ENCODE results near the gene VPS26A.

VPS26A gene

DNA sequence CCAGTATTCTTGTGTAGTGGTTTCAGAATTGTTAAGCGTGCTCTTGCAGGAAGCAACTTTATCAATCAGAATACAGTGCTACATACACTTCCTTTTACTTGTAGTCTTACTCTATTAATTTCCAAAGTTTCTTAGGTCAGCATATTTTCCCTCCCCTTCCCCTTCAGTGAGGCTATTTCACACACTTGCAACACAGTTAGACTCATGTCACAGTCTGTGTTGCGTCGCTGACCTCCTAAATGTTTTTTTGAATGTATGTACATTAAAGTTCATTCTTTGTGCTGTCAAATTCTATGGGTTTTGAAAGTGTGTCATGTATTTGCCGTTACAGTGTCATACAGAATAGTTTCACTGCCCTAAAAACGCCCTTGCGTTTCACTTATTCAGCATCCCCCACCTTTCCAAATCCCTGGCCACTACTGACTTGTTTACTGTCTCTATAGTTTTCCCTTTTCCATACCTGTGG is 90.7 kb downstream of the VPS26A start:
- Histone ChIP-seq H3K9ac (ENCODE audit: low read depth, low read length) (no peak overlapping the region), H3K27ac (ENCODE audit: low read length) (no peak overlapping the region), H3K9me3 (ENCODE audit: insufficient read depth, low read depth, low read length) (no peaks in the 10 kb centered on the region), H3K36me3 (ENCODE audit: insufficient read depth, low read depth, low read length) (no peaks in the 10 kb centered on the region), H3K4me3 (ENCODE audit: low read length) (no peak overlapping the region), H3K27me3 (ENCODE audit: insufficient read depth, low read length) (no peaks in the 10 kb centered on the region), H3K4me1 (ENCODE audit: insufficient read depth, low read length) (no peaks in the 10 kb centered on the region)

DNA sequence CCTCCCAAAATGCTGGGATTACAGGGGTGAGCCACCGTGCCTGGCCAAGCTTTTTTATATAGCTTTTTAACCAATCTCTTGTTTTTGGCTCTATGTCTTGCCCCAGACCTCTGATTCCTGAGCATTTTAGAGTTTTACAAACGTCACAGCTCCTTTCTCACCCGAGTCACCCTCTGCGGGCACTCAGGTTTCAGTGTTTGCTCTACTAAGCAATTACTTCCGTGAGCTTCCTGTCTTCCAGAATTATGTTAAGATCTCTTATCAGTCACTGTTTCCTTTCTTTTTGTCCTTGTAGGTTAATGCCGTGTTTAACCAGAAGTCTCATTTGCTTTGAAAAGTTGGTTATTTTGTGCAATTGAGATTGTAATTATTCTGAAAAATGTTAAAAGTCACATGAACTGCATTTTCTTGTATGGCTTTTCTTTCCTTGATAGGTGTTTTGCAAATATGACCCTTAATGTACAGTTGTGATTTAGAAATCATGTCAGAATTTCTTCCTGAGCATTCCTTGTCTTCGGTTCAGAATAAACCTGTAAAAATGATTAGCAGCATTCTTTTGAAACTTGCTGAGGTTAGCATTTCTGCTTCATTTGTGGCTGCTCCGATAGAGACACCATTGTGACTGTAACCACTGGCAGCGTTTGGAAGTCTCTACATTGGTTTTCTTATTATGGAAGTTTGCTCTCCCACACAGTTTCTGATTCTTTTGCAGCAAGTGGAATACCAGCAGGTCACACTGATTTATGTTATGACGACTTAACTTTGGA is 91.6 kb downstream of the VPS26A start:
- no peaks in the 10 kb centered on the region for H3K4me1 ChIP-seq (ENCODE audit: insufficient read depth, low read length)
- no peak overlapping the region for H3K27ac ChIP-seq (ENCODE audit: low read length)
- no peaks in the 10 kb centered on the region for H3K9me3 ChIP-seq (ENCODE audit: insufficient read depth, low read depth, low read length)
- H3K27me3 ChIP-seq (ENCODE audit: insufficient read depth, low read length) = no peaks in the 10 kb centered on the region
- H3K4me3 ChIP-seq (ENCODE audit: low read length) = no peak overlapping the region
- H3K36me3 ChIP-seq (ENCODE audit: insufficient read depth, low read depth, low read length) = no peaks in the 10 kb centered on the region
- no peak overlapping the region for H3K9ac ChIP-seq (ENCODE audit: low read depth, low read length)

GRCh38 chr10:69216577-69217118 is 92.7 kb downstream of the VPS26A start:
- Histone ChIP-seq H3K4me3 (ENCODE audit: low read length) (no peak overlapping the region), H3K27me3 (ENCODE audit: insufficient read depth, low read length) (no peaks in the 10 kb centered on the region), H3K9me3 (ENCODE audit: insufficient read depth, low read depth, low read length) (no peaks in the 10 kb centered on the region), H3K36me3 (ENCODE audit: insufficient read depth, low read depth, low read length) (no peaks in the 10 kb centered on the region), H3K4me1 (ENCODE audit: insufficient read depth, low read length) (no peaks in the 10 kb centered on the region), H3K9ac (ENCODE audit: low read depth, low read length) (no peak overlapping the region), H3K27ac (ENCODE audit: low read length) (no peak overlapping the region)

DNA sequence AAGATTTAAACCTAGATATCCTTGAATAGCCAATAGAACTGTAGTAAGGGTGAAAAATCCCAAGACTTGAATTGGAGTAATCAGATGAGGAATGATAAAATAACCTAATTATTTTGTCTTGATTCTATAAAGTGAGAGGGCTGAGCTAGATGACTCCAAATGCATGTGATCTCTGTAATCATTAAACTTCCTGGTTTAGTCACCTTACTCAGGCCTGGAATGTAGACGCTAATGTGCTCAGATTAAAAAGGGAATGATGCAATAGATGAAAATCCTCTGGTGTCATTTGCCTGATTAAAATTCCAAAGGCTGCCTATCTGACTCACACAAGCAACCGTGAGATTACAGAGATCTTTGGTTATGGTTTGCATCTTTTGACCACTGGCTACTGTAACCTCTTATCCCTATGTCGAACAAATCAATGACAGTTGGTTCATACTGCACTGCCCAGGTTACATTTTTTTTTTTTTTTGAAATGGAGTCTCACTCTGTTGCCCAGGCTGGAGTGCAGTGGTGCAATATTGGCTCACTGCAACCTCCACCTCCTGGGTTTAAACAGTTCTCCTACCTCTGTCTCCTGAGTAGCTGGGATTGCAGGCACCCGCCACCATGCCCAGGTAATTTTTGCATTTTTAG is 93.3 kb downstream of the VPS26A start:
- Histone ChIP-seq H3K27ac (ENCODE audit: low read length) (no peak overlapping the region), H3K36me3 (ENCODE audit: insufficient read depth, low read depth, low read length) (no peaks in the 10 kb centered on the region), H3K9me3 (ENCODE audit: insufficient read depth, low read depth, low read length) (no peaks in the 10 kb centered on the region), H3K27me3 (ENCODE audit: insufficient read depth, low read length) (no peaks in the 10 kb centered on the region), H3K9ac (ENCODE audit: low read depth, low read length) (no peak overlapping the region), H3K4me1 (ENCODE audit: insufficient read depth, low read length) (no peaks in the 10 kb centered on the region; the same call in 1 of the 2 replicates), H3K4me3 (ENCODE audit: low read length) (no peak overlapping the region)

GRCh38 chr10:69218831-69219230 is 94.9 kb downstream of the VPS26A start:
- no peak overlapping the region for H3K9ac ChIP-seq (ENCODE audit: low read depth, low read length)
- H3K36me3 ChIP-seq (ENCODE audit: insufficient read depth, low read depth, low read length) = no peaks in the 10 kb centered on the region
- H3K27ac ChIP-seq (ENCODE audit: low read length) = no peak overlapping the region
- H3K4me1 ChIP-seq (ENCODE audit: insufficient read depth, low read length) = peaks cover 4% of the 10 kb centered on the region; the same call in 1 of the 2 replicates
- no peaks in the 10 kb centered on the region for H3K9me3 ChIP-seq (ENCODE audit: insufficient read depth, low read depth, low read length)
- H3K4me3 ChIP-seq (ENCODE audit: low read length) = no peak overlapping the region
- no peaks in the 10 kb centered on the region for H3K27me3 ChIP-seq (ENCODE audit: insufficient read depth, low read length)

- no peak within 1 kb of the TSS for H3K4me3 ChIP-seq (ENCODE audit: low read length)
- H3K9me3 ChIP-seq (ENCODE audit: insufficient read depth, low read depth, low read length) = no peaks in the 10 kb centered on the region
- no peaks in the 10 kb centered on the region for H3K27me3 ChIP-seq (ENCODE audit: insufficient read depth, low read length)
- peaks cover 4% of the 10 kb centered on the region; the same call in 1 of the 2 replicates for H3K4me1 ChIP-seq (ENCODE audit: insufficient read depth, low read length)
- H3K27ac ChIP-seq (ENCODE audit: low read length) = no peak within 1 kb of the TSS
- no peaks in the 10 kb centered on the region for H3K36me3 ChIP-seq (ENCODE audit: insufficient read depth, low read depth, low read length)
- H3K9ac ChIP-seq (ENCODE audit: low read depth, low read length) = no peak within 1 kb of the TSS
These were observed 96.1 kb downstream of the VPS26A start, which contains the start of gene HKDC1 for GRCh38 chr10:69220041-69220451. Gene HKDC1, plus strand, starts transcription at chr10:69220332. Its CDS starts 104 bp downstream, at chr10:69220436.

DNA sequence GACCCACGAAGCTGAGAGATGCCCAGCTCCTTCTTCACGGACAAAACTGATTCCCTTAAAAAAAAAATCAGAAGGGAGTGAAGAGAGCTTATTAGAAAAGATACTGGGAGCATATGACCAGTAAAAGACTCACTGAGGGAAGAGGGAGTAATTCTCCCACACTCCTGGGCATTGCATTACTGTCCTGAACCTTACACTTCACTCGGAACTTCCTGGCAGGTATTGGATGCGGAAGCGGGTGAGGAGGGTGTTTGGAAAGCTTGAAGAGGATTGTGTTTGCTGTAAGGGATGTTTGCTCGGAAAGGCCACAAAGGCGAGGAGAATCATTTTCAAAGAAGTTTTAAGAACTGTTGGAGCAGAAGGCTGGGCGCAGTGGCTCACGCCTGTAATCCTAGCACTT is 96.5 kb downstream of the VPS26A start:
- Histone ChIP-seq H3K4me3 (ENCODE audit: low read length) (no peak overlapping the region), H3K4me1 (ENCODE audit: insufficient read depth, low read length) (peaks cover 4% of the 10 kb centered on the region; the same call in 1 of the 2 replicates), H3K27me3 (ENCODE audit: insufficient read depth, low read length) (no peaks in the 10 kb centered on the region), H3K36me3 (ENCODE audit: insufficient read depth, low read depth, low read length) (no peaks in the 10 kb centered on the region), H3K9ac (ENCODE audit: low read depth, low read length) (no peak overlapping the region), H3K27ac (ENCODE audit: low read length) (no peak overlapping the region), H3K9me3 (ENCODE audit: insufficient read depth, low read depth, low read length) (no peaks in the 10 kb centered on the region)

Measured in iPS-20b (cell line).